CD4-positive, alpha-beta T cell (primary cell): ENCODE measurements around the gene TMPRSS6. TPM values are rescaled to one million over a fixed set of nuclear protein-coding genes. Genes with fewer than 3 reads are reported as not detected.

Source experiments
- ATAC-seq: fragments of 200-7000 bp; cut with Tn5 transposase; one replicate; pipeline ENCODE4 v1.10.0; 2022; ENCODE audit warnings: mild to moderate bottlenecking; ENCODE audit not compliant: poor library complexity
- CTCF ChIA-PET: fragments of 350-600 bp; sonication (Branson Sonifier 250); formaldehyde crosslinking; loops from one replicate; lab custom pipeline; 2021; ENCODE audit warnings: antibody characterized with exemption, inconsistent platforms; lab: Charles Lee
- POLR2A ChIA-PET: fragments of 350-600 bp; sonication (Branson Sonifier 250); formaldehyde crosslinking; loops from one replicate; lab custom pipeline; 2021; ENCODE audit warnings: antibody characterized with exemption, inconsistent platforms; lab: Charles Lee
- DNase-seq, 14 experiments: peaks; one replicate each; pipeline ENCODE4 v3.0.0-alpha.2; 2013 to 2020; ENCODE audit warnings: mixed read lengths in 2 of 14
- H3K27ac ChIP-seq, 2 donors: one replicate each; pipeline versions ENCODE4 v1.5.1 to v1.7.0; 2013; ENCODE audit warnings: low read length in 2 of 2, low read depth in 1 of 2, mild to moderate bottlenecking in 1 of 2
- H3K27me3 ChIP-seq, 2 experiments: 1 replicate in 1 of 2; 2 replicates in 1 of 2; pipeline versions ENCODE4 v1.6.1 to v1.7.0; 2013; ENCODE audit warnings: low read length in 2 of 2, control low read depth in 1 of 2, mild to moderate bottlenecking in 1 of 2, moderate library complexity in 1 of 2; ENCODE audit not compliant: insufficient read depth in 2 of 2, control insufficient read depth in 1 of 2
- H3K36me3 ChIP-seq: one replicate; pipeline ENCODE4 v1.6.1; 2013; ENCODE audit warnings: low read length, control low read depth; ENCODE audit not compliant: insufficient read depth
- H3K4me1 ChIP-seq: one replicate; pipeline ENCODE4 v1.6.1; 2013; ENCODE audit warnings: low read length, control low read depth; ENCODE audit not compliant: insufficient read depth
- H3K4me3 ChIP-seq: one replicate; pipeline ENCODE4 v1.5.1; 2013; ENCODE audit warnings: mild to moderate bottlenecking, low read length, moderate library complexity
- H3K9me3 ChIP-seq, 2 experiments: 1 replicate in 1 of 2; 2 replicates in 1 of 2; pipeline versions ENCODE4 v1.6.1 to v1.7.0; 2013; ENCODE audit warnings: low read length in 2 of 2, mild to moderate bottlenecking in 2 of 2, control low read depth in 1 of 2, moderate library complexity in 1 of 2; ENCODE audit not compliant: control insufficient read depth in 1 of 2, insufficient read depth in 1 of 2
- H3K27ac Mint-ChIP-seq: one replicate; pipeline ENCODE4 v1.8.0; 2020; ENCODE audit warnings: mixed read lengths
- H3K27me3 Mint-ChIP-seq: one replicate; pipeline ENCODE4 v1.8.0; 2021; ENCODE audit warnings: mixed read lengths
- H3K36me3 Mint-ChIP-seq: one replicate; pipeline ENCODE4 v1.8.0; 2021; ENCODE audit warnings: low read depth, mixed read lengths
- H3K4me1 Mint-ChIP-seq: one replicate; pipeline ENCODE4 v1.8.0; 2021; ENCODE audit warnings: low read depth, mixed read lengths
- H3K4me3 Mint-ChIP-seq: one replicate; pipeline ENCODE4 v1.8.0; 2020; ENCODE audit warnings: mild to moderate bottlenecking, mixed read lengths
- H3K9me3 Mint-ChIP-seq: one replicate; pipeline ENCODE4 v1.8.0; 2020; ENCODE audit warnings: mixed read lengths
- intact Hi-C, 2 experiments: fragments of 100-400 bp; cut with DNase I in 1 of 2; cut with micrococcal nuclease in 1 of 2; formaldehyde crosslinking; loops; one replicate each; pipeline versions ENCODE4 v1.15.1 to v1.9.0; 2023 to 2025; cut with DNase I, micrococcal nuclease
- total RNA-seq, 174 experiments: library from RNA in 2 of 174; stranded (reverse) in 2 of 174; gene quantifications; one replicate each; pipeline ENCODE4 v1.2.3 and lab custom pipeline; 2021 to 2026
- TF ChIP-seq, protein P1 (sequence below): fragments of 200-600 bp; IDR thresholded peaks from one replicate; pipeline ENCODE4 v1.8.0; 2022; ENCODE audit warnings: antibody characterized with exemption, mild to moderate bottlenecking

TMPRSS6 gene
- total RNA-seq, 2 experiments from 2014 or later, result 0.19 to 0.39 TPM

DNA sequence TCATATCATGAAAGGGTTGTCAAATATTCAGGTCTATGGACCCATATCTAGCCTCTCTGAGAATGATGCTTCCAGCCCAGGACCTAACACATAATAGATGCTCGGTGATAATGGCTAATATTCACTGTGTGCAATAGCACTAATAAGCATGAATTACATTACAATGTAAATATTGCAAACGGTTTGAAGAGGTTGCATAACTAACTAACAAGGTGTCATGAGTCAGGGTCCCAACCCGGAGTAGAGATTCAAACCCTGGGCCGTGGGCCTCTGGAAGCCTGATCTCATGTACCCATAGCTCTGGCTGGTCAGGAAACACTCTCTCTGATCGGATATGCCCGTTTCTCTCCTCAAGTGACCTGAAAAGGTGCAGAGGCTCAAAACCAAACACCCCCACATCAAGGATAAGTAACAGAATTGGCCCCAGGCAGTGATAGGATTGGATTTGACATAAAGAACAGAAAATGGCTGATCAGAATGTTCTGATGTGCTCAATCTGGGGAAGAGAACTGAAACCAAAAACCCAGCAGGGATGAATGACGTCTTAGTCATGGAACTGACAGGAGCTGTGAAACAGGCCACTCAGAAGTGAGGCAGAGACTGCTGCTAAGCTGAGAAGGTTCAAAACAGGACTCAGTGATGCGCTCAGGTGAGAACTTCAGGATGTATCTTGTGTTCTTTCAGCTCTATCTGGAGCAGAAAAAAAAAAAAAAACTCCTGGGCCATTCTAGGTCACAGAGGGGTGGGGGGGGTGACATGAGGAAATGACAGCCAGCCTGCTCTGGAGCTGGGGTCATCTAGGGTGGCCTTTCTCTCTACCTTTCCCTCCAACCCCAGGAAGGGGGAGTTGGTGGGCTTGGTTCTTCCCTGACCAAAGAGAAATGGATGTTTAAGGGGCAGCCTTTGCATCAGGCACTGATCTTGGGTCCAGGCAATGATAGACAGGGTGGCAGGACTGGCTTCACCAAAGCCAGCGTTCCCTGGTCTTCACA lies 64.6 kb downstream of the TMPRSS6 start:
- DNase-seq (peak in 1 of 14 experiments; percentile 24), ATAC-seq (no peak)
- Histone ChIP-seq H3K4me3 (no peak overlapping the region), H3K9me3 (no peaks in the 10 kb centered on the region), H3K27ac (no peak overlapping the region), H3K36me3 (no peaks in the 10 kb centered on the region), H3K27me3 (no peaks in the 10 kb centered on the region), H3K4me1 (no peaks in the 10 kb centered on the region)
- H3K27me3 Mint-ChIP-seq, result no peaks in the 10 kb centered on the region
- ChIA-PET POLR2A (no interaction called here), CTCF (interaction anchor here (1.2 to 1.9 kb wide), 2 partner anchors 23 to 155 kb away, joined by 4 to 8 read pairs; no protein-coding TSS in a partner anchor)
- H3K36me3 Mint-ChIP-seq, result no peaks in the 10 kb centered on the region
- H3K9me3 Mint-ChIP-seq, result no peaks in the 10 kb centered on the region
- no peaks in the 10 kb centered on the region for H3K4me1 Mint-ChIP-seq
- no peak overlapping the region for H3K4me3 Mint-ChIP-seq
- H3K27ac Mint-ChIP-seq, result no peak overlapping the region
- intact Hi-C loops, result no loop called here
- TF ChIP-seq, protein P1, sequence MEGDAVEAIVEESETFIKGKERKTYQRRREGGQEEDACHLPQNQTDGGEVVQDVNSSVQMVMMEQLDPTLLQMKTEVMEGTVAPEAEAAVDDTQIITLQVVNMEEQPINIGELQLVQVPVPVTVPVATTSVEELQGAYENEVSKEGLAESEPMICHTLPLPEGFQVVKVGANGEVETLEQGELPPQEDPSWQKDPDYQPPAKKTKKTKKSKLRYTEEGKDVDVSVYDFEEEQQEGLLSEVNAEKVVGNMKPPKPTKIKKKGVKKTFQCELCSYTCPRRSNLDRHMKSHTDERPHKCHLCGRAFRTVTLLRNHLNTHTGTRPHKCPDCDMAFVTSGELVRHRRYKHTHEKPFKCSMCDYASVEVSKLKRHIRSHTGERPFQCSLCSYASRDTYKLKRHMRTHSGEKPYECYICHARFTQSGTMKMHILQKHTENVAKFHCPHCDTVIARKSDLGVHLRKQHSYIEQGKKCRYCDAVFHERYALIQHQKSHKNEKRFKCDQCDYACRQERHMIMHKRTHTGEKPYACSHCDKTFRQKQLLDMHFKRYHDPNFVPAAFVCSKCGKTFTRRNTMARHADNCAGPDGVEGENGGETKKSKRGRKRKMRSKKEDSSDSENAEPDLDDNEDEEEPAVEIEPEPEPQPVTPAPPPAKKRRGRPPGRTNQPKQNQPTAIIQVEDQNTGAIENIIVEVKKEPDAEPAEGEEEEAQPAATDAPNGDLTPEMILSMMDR, result no peak

DNA sequence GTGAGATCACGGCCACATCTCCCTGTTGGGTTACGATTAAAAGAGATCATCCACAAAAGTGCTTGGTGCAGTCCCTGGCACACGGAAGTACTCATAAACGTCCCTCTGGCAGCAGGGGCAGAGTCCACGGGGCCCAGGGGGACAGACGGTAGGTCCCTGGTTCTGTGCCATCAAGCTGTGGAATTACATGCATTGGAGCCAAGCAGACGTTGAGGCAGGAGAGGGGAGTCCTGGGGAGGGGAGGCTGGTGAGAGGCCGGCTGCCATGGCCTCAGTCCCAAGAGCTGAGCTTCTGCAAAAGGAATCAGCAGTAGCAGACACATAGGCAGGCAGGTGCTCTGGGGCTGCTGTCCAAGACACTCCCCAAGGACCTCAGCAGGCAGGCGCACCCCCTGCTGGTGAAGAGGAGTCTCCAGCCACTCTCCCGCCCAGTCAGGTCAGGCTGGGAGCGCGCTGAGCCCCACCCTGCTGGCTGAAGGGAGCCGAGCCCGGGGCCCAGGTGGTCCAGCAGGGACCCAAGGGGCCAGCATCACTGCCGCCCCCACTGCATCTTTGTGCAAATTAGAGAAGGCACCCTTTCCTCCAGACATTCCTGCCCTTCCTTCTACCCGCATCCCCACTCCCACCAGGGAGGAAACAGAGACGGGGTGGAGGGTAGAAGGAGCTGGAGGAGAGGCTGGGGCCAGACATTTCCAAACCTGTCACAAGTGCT lies 65.5 kb downstream of the TMPRSS6 start:
- TF ChIP-seq, protein P1, result peak; percentile 34
- Mint-ChIP-seq H3K9me3 (no peaks in the 10 kb centered on the region), H3K36me3 (no peaks in the 10 kb centered on the region), H3K4me1 (no peaks in the 10 kb centered on the region), H3K4me3 (no peak overlapping the region), H3K27ac (no peak overlapping the region), H3K27me3 (no peaks in the 10 kb centered on the region)
- Histone ChIP-seq H3K27me3 (no peaks in the 10 kb centered on the region), H3K36me3 (no peaks in the 10 kb centered on the region), H3K4me3 (no peak overlapping the region), H3K4me1 (no peaks in the 10 kb centered on the region), H3K9me3 (no peaks in the 10 kb centered on the region), H3K27ac (no peak overlapping the region)
- no peak for ATAC-seq
- intact Hi-C loops, result no loop called here
- peak in 10 of 14 experiments; percentile 13 to 65 (median 38) for DNase-seq
- POLR2A ChIA-PET, result no interaction called here
- CTCF ChIA-PET, result no interaction called here

DNA sequence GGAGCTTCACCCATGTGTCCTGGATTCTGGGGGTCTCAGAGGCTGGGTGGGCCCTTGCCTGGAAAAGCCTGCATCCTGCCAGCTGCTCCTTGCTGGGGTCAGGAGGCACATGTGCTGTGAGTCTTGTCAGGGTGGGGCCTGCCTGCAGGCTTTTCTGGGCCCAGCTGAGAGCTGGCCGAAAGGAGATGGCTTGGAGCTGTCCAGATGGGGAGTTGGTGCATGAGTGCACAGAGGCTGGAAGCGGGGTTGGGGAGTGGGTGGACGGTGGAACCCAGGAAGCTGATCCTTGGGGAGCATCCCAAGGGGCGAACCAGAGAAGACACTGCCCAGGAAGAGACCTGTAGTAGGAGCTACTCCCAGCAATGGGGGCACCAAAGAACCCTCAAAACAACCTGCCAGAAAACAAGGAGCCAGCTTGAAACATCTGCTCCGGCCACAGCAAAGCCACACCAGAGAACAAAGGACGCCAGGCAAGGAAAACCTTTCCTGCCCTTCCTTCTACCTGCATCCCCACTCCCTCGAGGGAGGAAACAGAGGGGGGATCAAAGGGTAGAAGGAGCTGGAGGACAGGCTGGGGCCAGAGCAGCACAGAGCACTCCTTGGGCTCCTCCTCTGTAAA lies 66.2 kb downstream of the TMPRSS6 start:
- no peak overlapping the region for H3K4me3 Mint-ChIP-seq
- H3K36me3 Mint-ChIP-seq, result no peaks in the 10 kb centered on the region
- ChIA-PET POLR2A (no interaction called here), CTCF (no interaction called here)
- H3K9me3 Mint-ChIP-seq, result no peaks in the 10 kb centered on the region
- Histone ChIP-seq H3K9me3 (no peaks in the 10 kb centered on the region), H3K4me1 (no peaks in the 10 kb centered on the region), H3K4me3 (no peak overlapping the region), H3K27me3 (no peaks in the 10 kb centered on the region), H3K36me3 (no peaks in the 10 kb centered on the region), H3K27ac (no peak overlapping the region)
- TF ChIP-seq, protein P1, result no peak
- DNase-seq, result no peak
- no peaks in the 10 kb centered on the region for H3K27me3 Mint-ChIP-seq
- intact Hi-C loops, result no loop called here
- no peak overlapping the region for H3K27ac Mint-ChIP-seq
- H3K4me1 Mint-ChIP-seq, result no peaks in the 10 kb centered on the region
- no peak for ATAC-seq
